Transverse colon (tissue), 4 donors: ENCODE results near the gene CES3. TPM values are rescaled to one million over a fixed set of nuclear protein-coding genes. Genes with fewer than 3 reads are reported as not detected.

Experiments
- DNase-seq: peaks from one replicate; pipeline ENCODE4 v3.0.0-alpha.2; 2019
- H3K27ac ChIP-seq, 4 donors: fragments of 200-600 bp; sonication (generic); 2 replicates each; pipeline ENCODE4 v1.5.1; 2016 to 2018; ENCODE audit warnings: inconsistent platforms in 4 of 4
- H3K27me3 ChIP-seq: fragments of 200-600 bp; sonication (generic); 2 replicates; pipeline ENCODE4 v1.5.1; 2017; ENCODE audit warnings: inconsistent platforms
- H3K36me3 ChIP-seq, 4 donors: fragments of 200-600 bp; sonication (generic); 2 replicates each; pipeline ENCODE4 v1.5.1; 2017 to 2019; ENCODE audit warnings: inconsistent platforms in 4 of 4
- H3K4me1 ChIP-seq, 4 donors: fragments of 200-600 bp; sonication (generic); 2 replicates each; pipeline ENCODE4 v1.5.1; 2017 to 2020; ENCODE audit warnings: inconsistent platforms in 4 of 4
- H3K4me3 ChIP-seq, 4 donors: fragments of 200-600 bp; sonication (generic); 1 replicate in 1 of 4; 2 replicates in 3 of 4; pipeline versions ENCODE4 v1.5.1 to v1.6.1; 2017 to 2019; ENCODE audit warnings: inconsistent platforms in 4 of 4
- H3K9me3 ChIP-seq, 2 donors: fragments of 200-600 bp; sonication (generic); 2 replicates each; pipeline ENCODE4 v1.5.1; 2017 to 2019; ENCODE audit warnings: inconsistent platforms in 2 of 2
- EP300 ChIP-seq: sonication (generic); formaldehyde crosslinking; IDR thresholded peaks from one replicate; pipeline ENCODE4 v1.6.1; 2017; ENCODE audit warnings: antibody characterized with exemption, low read depth
- POLR2A ChIP-seq: fragments of 450-650 bp; IDR thresholded peaks from one replicate; pipeline ENCODE4 v1.6.1; 2016; ENCODE audit warnings: antibody characterized with exemption, mild to moderate bottlenecking, moderate library complexity
- POLR2AphosphoS5 ChIP-seq, 3 donors: sonication (generic); formaldehyde crosslinking; IDR thresholded peaks; one replicate each; pipeline ENCODE4 v1.6.1; 2016; ENCODE audit warnings: antibody characterized with exemption in 3 of 3
- WGBS, 2 donors: methylation state at CpG; one replicate each; pipeline ENCODE4 v1.1.5; 2018; ENCODE audit warnings: low coverage in 1 of 2; 5-methylcytosine and 5-hydroxymethylcytosine counted together
- in situ Hi-C, 4 donors: fragments of 200-750 bp; cut with MboI; loops; one replicate each; pipeline versions ENCODE4 v1.15.0 to v1.15.1; 2017; ENCODE audit warnings: low sequenced_read_pairs in 3 of 4, low pct_ligation_motif_present in 1 of 4, low pct_unique_long_range_greater_than_20kb in 1 of 4
- intact Hi-C: fragments of 100-400 bp; cut with DNase I; formaldehyde crosslinking; loops from one replicate; pipeline ENCODE4 v1.15.1; 2023; ENCODE audit warnings: low total_unique reads
- total RNA-seq, 4 donors: library from RNA; depleted of rRNA; stranded (reverse); fragments of >200 nt; gene quantifications; one replicate each; pipeline ENCODE4 v1.1.0, GENCODE V29; 2016
- TF ChIP-seq, protein P1 (sequence below), 5 experiments: fragments of 200-600 bp in 3 of 5; fragments of 450-650 bp in 2 of 5; sonication (generic) in 3 of 5; IDR thresholded peaks; 1 replicate in 2 of 5; 2 replicates in 3 of 5; pipeline ENCODE4 v1.5.1; 2016 to 2017; ENCODE audit warnings: antibody characterized with exemption in 5 of 5, inconsistent platforms in 3 of 5, mild to moderate bottlenecking in 2 of 5, moderate library complexity in 1 of 5

Gene CES3
- total RNA-seq, 4 donors from 2014 or later, result 247 to 616 (median 291) TPM

- Histone ChIP-seq H3K27me3 (peaks cover 16% of the 10 kb centered on the region), H3K36me3 (no peaks in the 10 kb centered on the region), H3K9me3 (no peaks in the 10 kb centered on the region), H3K4me3 (no peak overlapping the region), H3K4me1 (peaks cover 4 to 40% (median 32%) of the 10 kb centered on the region in 4 donors), H3K27ac (peak overlapping the region in 1 of 4 donors; percentile 84)
- no peak for DNase-seq
- TF ChIP-seq POLR2A (no peak), EP300 (no peak), POLR2AphosphoS5 (IDR thresholded peaks at IDR 0.05) (no peak)
- TF ChIP-seq, protein P1, sequence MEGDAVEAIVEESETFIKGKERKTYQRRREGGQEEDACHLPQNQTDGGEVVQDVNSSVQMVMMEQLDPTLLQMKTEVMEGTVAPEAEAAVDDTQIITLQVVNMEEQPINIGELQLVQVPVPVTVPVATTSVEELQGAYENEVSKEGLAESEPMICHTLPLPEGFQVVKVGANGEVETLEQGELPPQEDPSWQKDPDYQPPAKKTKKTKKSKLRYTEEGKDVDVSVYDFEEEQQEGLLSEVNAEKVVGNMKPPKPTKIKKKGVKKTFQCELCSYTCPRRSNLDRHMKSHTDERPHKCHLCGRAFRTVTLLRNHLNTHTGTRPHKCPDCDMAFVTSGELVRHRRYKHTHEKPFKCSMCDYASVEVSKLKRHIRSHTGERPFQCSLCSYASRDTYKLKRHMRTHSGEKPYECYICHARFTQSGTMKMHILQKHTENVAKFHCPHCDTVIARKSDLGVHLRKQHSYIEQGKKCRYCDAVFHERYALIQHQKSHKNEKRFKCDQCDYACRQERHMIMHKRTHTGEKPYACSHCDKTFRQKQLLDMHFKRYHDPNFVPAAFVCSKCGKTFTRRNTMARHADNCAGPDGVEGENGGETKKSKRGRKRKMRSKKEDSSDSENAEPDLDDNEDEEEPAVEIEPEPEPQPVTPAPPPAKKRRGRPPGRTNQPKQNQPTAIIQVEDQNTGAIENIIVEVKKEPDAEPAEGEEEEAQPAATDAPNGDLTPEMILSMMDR (IDR thresholded peaks at IDR 0.05), result no peak
- in situ Hi-C loops (no loop called here), intact Hi-C loops (no loop called here)
- WGBS, 2 donors, result 50 to 72% methylated on average over 2 to 9 of the region's 9 CpGs
Measured at GRCh38 chr16:66920924-66921680, 40.0 kb upstream of the CES3 start.

- 60 to 75% methylated on average over 2 to 42 of the region's 42 CpGs for WGBS, 2 donors
- in situ Hi-C loops, result no loop called here
- TF ChIP-seq POLR2AphosphoS5 (IDR thresholded peaks at IDR 0.05), result no peak
- TF ChIP-seq, protein P1 (IDR thresholded peaks at IDR 0.05), result no peak
- TF ChIP-seq EP300, result no peak
- TF ChIP-seq POLR2A, result no peak
- Histone ChIP-seq H3K4me3 (no peak overlapping the region), H3K4me1 (peaks cover 4 to 46% (median 32%) of the 10 kb centered on the region in 4 donors), H3K27ac (peak overlapping the region in 1 of 4 donors; percentile 84), H3K36me3 (no peaks in the 10 kb centered on the region), H3K27me3 (peaks cover 16% of the 10 kb centered on the region), H3K9me3 (no peaks in the 10 kb centered on the region)
- intact Hi-C loops, result no loop called here
- no peak for DNase-seq
Measured at GRCh38 chr16:66921729-66922450, 39.2 kb upstream of the CES3 start.

- Histone ChIP-seq H3K4me1 (peaks cover 4 to 46% (median 32%) of the 10 kb centered on the region in 4 donors), H3K27me3 (peaks cover 16% of the 10 kb centered on the region), H3K9me3 (no peaks in the 10 kb centered on the region), H3K27ac (peak overlapping the region; percentile 59 to 84 (median 76)), H3K36me3 (no peaks in the 10 kb centered on the region), H3K4me3 (peak overlapping the region in 1 of 4 donors; percentile 48)
- TF ChIP-seq, protein P1 (IDR thresholded peaks at IDR 0.05), result no peak
- peak in 2 of 3 donors; percentile 17 to 32 for TF ChIP-seq POLR2AphosphoS5 (IDR thresholded peaks at IDR 0.05)
- no peak for TF ChIP-seq POLR2A
- TF ChIP-seq EP300, result no peak
- 33 to 58% methylated on average over 1 to 18 of the region's 18 CpGs for WGBS, 2 donors
- in situ Hi-C loops, result no loop called here
- DNase-seq, result no peak
- intact Hi-C loops, result no loop called here
Measured at GRCh38 chr16:66923247-66923731, 37.8 kb upstream of the CES3 start.

DNA sequence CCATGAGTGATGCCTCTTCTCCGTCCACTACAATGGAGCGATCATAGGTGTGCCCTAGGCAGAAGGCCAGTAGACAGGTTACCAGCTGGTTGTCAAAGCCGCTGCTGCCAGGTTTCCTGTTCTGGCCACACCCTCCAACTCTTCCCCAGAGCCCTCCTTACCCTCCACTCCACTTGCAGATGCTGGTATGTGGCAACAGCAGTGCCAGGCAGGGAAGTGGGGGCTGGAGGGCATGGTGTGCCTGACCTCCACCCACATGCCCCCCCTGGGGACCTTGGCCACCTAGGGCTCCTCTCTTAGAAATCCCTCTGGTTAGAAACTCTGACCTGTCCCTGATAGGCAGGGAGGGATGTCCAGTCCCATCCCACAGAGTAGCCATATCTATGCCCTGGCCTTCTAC is 37.2 kb upstream of the CES3 start:
- Histone ChIP-seq H3K9me3 (no peaks in the 10 kb centered on the region), H3K27ac (peak overlapping the region; percentile 59 to 84 (median 76)), H3K36me3 (no peaks in the 10 kb centered on the region), H3K4me3 (peak overlapping the region in 1 of 4 donors; percentile 48), H3K4me1 (peaks cover 4 to 42% (median 29%) of the 10 kb centered on the region in 4 donors), H3K27me3 (peaks cover 16% of the 10 kb centered on the region)
- TF ChIP-seq EP300, result no peak
- TF ChIP-seq, protein P1 (IDR thresholded peaks at IDR 0.05), result no peak
- TF ChIP-seq POLR2AphosphoS5 (IDR thresholded peaks at IDR 0.05), result no peak
- no peak for TF ChIP-seq POLR2A
- WGBS, 2 donors, result 37% methylated on average over 3 of the region's 3 CpGs; no CpG with 5 or more reads in 1 of the 2 donors
- intact Hi-C loops (no loop called here), in situ Hi-C loops (no loop called here)
- DNase-seq, result no peak
